Epithelial cell of prostate (primary cell): ENCODE measurements around the gene IGF2BP2.
A peak's percentile ranks its signal among the peaks of the same experiment; 100 is the strongest.
"Not testable (repeated sequence)": the region's sequence is repeated elsewhere in the genome, so short reads cannot be mapped to it uniquely, and the experiment has no call there.

ENCODE experiments used
- DNase-seq: peaks from one replicate; pipeline ENCODE4 v3.0.0-alpha.2; 2011; ENCODE audit warnings: low read depth, low spot score
- H3K27ac ChIP-seq: fragments of 450-650 bp; 2 replicates; pipeline ENCODE4 v1.5.1; 2017; ENCODE audit warnings: mild to moderate bottlenecking

The IGF2BP2 gene

GRCh38 chr3:185693985-185694653, 130.7 kb downstream of the IGF2BP2 start:
- DNase-seq: no peak
- H3K27ac ChIP-seq: peak overlapping the region; percentile 62

- peak overlapping the region; percentile 96 for H3K27ac ChIP-seq
- no peak for DNase-seq
These were observed 133.2 kb downstream of the IGF2BP2 start for GRCh38 chr3:185691622-185692021.

GRCh38 chr3:185687271-185687878, 137.5 kb downstream of the IGF2BP2 start:
- DNase-seq: no peak
- peak overlapping the region; percentile 96 for H3K27ac ChIP-seq

GRCh38 chr3:185685231-185686035, 139.4 kb downstream of the IGF2BP2 start:
- H3K27ac ChIP-seq: peak overlapping the region; percentile 96
- DNase-seq: no peak

GRCh38 chr3:185680231-185680630, 144.6 kb downstream of the IGF2BP2 start:
- DNase-seq: no peak
- H3K27ac ChIP-seq: peak overlapping the region; percentile 6

GRCh38 chr3:185678027-185678426, 146.8 kb downstream of the IGF2BP2 start:
- H3K27ac ChIP-seq: peak overlapping the region; percentile 73
- no peak for DNase-seq

- peak; percentile 85 for DNase-seq
- peak overlapping the region; percentile 73 for H3K27ac ChIP-seq
These were observed 147.6 kb downstream of the IGF2BP2 start for GRCh38 chr3:185677146-185677829.

GRCh38 chr3:185667574-185667973, 157.3 kb downstream of the IGF2BP2 start:
- no peak overlapping the region for H3K27ac ChIP-seq
- DNase-seq: no peak

- no peak overlapping the region for H3K27ac ChIP-seq
- no peak for DNase-seq
These were observed 160.9 kb downstream of the IGF2BP2 start for GRCh38 chr3:185663929-185664328.

GRCh38 chr3:185661772-185662171, 163.1 kb downstream of the IGF2BP2 start:
- DNase-seq: no peak
- peak overlapping the region; percentile 93 for H3K27ac ChIP-seq

- peak overlapping the region; percentile 93 for H3K27ac ChIP-seq
- not testable (repeated sequence) for DNase-seq
These were observed 163.5 kb downstream of the IGF2BP2 start for GRCh38 chr3:185661296-185661695.

GRCh38 chr3:185659942-185660921, 164.6 kb downstream of the IGF2BP2 start:
- no peak for DNase-seq
- H3K27ac ChIP-seq: peak overlapping the region; percentile 93

GRCh38 chr3:185658943-185659342, 165.9 kb downstream of the IGF2BP2 start:
- DNase-seq: no peak
- peak overlapping the region; percentile 93 for H3K27ac ChIP-seq

- DNase-seq: peak; percentile 93
- H3K27ac ChIP-seq: peak overlapping the region; percentile 93
These were observed 166.3 kb downstream of the IGF2BP2 start for GRCh38 chr3:185658504-185658912.

- DNase-seq: no peak
- peak overlapping the region; percentile 93 for H3K27ac ChIP-seq
These were observed 166.9 kb downstream of the IGF2BP2 start for GRCh38 chr3:185657691-185658503.

- H3K27ac ChIP-seq: peak overlapping the region; percentile 93
- DNase-seq: no peak
These were observed 167.6 kb downstream of the IGF2BP2 start for GRCh38 chr3:185657211-185657610.

GRCh38 chr3:185656321-185656840, 168.5 kb downstream of the IGF2BP2 start:
- peak; percentile 33 for DNase-seq
- H3K27ac ChIP-seq: peak overlapping the region; percentile 93
